ENCODE data around the gene HPF1. TPM values are rescaled to one million over a fixed set of nuclear protein-coding genes. Genes with fewer than 3 reads are reported as not detected.

HPF1 gene
- polyA plus RNA-seq, 1 of the 3 experiments (the other 2 are of a cell fraction): 23.5 TPM

DNA sequence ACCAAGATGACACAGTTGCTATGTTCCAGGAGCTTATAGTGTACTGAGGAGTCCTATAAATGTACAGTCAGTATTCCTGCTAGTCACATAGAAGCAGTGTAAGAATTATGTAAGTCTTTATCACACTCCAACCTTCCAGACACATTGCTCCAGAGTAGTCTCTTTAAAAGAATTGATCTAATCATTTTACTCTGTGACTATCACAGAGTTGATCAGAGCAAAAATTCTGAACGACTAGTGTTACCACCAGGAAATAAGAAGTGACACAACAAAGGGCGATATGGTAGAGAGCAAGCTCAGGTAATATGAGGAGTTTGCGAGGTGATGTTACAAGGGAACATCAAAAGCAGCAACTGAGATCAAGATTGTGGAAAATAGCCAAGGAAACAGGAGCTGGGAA, 9.0 kb upstream of the HPF1 start:
- DNase-seq: no peak
- WGBS (ENCODE audit: low lambda C conversion rate): 66% methylated on average over 3 of the region's 3 CpGs

GRCh38 chr4:169765835-169766234, 8.1 kb upstream of the HPF1 start:
- Histone ChIP-seq H3K27ac (ENCODE audit: low read depth in 2 of 2, low read length in 1 of 2) (peak overlapping the region; percentile 59 to 89; a peak in 3 of 4 replicates), H3K9me3 (no peaks in the 10 kb centered on the region), H3K27me3 (ENCODE audit: insufficient read depth) (no peaks in the 10 kb centered on the region), H3K79me2 (ENCODE audit: insufficient read depth) (no peaks in the 10 kb centered on the region), H3K4me3 (ENCODE audit: low read depth in 2 of 2, low read length in 1 of 2) (no peak overlapping the region), H2AFZ (ENCODE audit: low read depth) (no peak overlapping the region), H3K4me1 (ENCODE audit: control insufficient read depth in 1 of 2, insufficient read depth in 2 of 2, low read depth in 1 of 2, low read length in 1 of 2) (peaks cover 0 to 11% of the 10 kb centered on the region in 2 experiments; a peak in 2 of 4 replicates), H4K20me1 (ENCODE audit: insufficient read depth) (no peaks in the 10 kb centered on the region), H3K9ac (no peak overlapping the region), H3K36me3 (replicated peaks in 1 of 2; ENCODE audit: control insufficient read depth in 1 of 2, insufficient read depth in 2 of 2, low read length in 1 of 2) (no peaks in the 10 kb centered on the region), H3K9me2 (no peaks in the 10 kb centered on the region), H3K4me2 (no peak overlapping the region), H3F3A (replicated peaks; ENCODE audit: insufficient read depth) (peaks cover 5% of the 10 kb centered on the region)
- peak; percentile 65 for DNase-seq
- POLR2A ChIA-PET: no interaction called here
- 17% methylated on average over 2 of the region's 2 CpGs for WGBS (ENCODE audit: low lambda C conversion rate)
- CTCF ChIA-PET: interaction anchor here (0.7 to 2.1 kb wide), 5 partner anchors 26 to 316 kb away, joined by 3 to 12 read pairs (median 4); no protein-coding TSS in a partner anchor
- peak; percentile 59 for TF ChIP-seq GATA2 (CRISPR knock-in tag; IDR thresholded peaks at IDR 0.05)
- TF ChIP-seq CTCF (IDR thresholded peaks at IDR 0.05): no peak
- no peak for TF ChIP-seq EZH2phosphoT487 (IDR thresholded peaks at IDR 0.05; ENCODE audit: borderline replicate concordance, low read depth)
- TF ChIP-seq, protein P1, sequence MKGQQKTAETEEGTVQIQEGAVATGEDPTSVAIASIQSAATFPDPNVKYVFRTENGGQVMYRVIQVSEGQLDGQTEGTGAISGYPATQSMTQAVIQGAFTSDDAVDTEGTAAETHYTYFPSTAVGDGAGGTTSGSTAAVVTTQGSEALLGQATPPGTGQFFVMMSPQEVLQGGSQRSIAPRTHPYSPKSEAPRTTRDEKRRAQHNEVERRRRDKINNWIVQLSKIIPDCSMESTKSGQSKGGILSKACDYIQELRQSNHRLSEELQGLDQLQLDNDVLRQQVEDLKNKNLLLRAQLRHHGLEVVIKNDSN (IDR thresholded peaks at IDR 0.05; ENCODE audit: borderline replicate concordance, low read depth): no peak
- no peak for TF ChIP-seq SMC3 (IDR thresholded peaks at IDR 0.05; ENCODE audit: low read depth, low read length)
- peak; percentile 77; the same call in 1 of the 2 replicates for TF ChIP-seq POLR2AphosphoS5 (IDR thresholded peaks at IDR 0.05; ENCODE audit: low read depth, low read length)
- peak; percentile 37; the same call in 1 of the 2 replicates for TF ChIP-seq RCOR1 (IDR thresholded peaks at IDR 0.05; ENCODE audit: low read length)
- TF ChIP-seq CHD2 (IDR thresholded peaks at IDR 0.05; ENCODE audit: low read length, partially characterized antibody): peak; percentile 44
- peak; percentile 32; the same call in 1 of the 2 replicates for TF ChIP-seq JUND (IDR thresholded peaks at IDR 0.05)
- TF ChIP-seq YY1 (IDR thresholded peaks at IDR 0.05; ENCODE audit: low read depth): no peak
- no peak for TF ChIP-seq RFX5 (IDR thresholded peaks at IDR 0.05; ENCODE audit: low read length)
- TF ChIP-seq MEF2A (IDR thresholded peaks at IDR 0.05; ENCODE audit: borderline replicate concordance, low read depth): no peak
- no peak for TF ChIP-seq FOSL2 (IDR thresholded peaks at IDR 0.05; ENCODE audit: borderline replicate concordance, low read depth)
- TF ChIP-seq, protein P2, sequence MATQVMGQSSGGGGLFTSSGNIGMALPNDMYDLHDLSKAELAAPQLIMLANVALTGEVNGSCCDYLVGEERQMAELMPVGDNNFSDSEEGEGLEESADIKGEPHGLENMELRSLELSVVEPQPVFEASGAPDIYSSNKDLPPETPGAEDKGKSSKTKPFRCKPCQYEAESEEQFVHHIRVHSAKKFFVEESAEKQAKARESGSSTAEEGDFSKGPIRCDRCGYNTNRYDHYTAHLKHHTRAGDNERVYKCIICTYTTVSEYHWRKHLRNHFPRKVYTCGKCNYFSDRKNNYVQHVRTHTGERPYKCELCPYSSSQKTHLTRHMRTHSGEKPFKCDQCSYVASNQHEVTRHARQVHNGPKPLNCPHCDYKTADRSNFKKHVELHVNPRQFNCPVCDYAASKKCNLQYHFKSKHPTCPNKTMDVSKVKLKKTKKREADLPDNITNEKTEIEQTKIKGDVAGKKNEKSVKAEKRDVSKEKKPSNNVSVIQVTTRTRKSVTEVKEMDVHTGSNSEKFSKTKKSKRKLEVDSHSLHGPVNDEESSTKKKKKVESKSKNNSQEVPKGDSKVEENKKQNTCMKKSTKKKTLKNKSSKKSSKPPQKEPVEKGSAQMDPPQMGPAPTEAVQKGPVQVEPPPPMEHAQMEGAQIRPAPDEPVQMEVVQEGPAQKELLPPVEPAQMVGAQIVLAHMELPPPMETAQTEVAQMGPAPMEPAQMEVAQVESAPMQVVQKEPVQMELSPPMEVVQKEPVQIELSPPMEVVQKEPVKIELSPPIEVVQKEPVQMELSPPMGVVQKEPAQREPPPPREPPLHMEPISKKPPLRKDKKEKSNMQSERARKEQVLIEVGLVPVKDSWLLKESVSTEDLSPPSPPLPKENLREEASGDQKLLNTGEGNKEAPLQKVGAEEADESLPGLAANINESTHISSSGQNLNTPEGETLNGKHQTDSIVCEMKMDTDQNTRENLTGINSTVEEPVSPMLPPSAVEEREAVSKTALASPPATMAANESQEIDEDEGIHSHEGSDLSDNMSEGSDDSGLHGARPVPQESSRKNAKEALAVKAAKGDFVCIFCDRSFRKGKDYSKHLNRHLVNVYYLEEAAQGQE (IDR thresholded peaks at IDR 0.05; ENCODE audit: low read depth, low read length): no peak

More for the DNA sequence above, 9.0 kb upstream of the HPF1 start:
- Histone ChIP-seq H4K20me1 (ENCODE audit: insufficient read depth) (no peaks in the 10 kb centered on the region), H3K4me3 (ENCODE audit: low read depth in 2 of 2, low read length in 1 of 2) (no peak overlapping the region), H3K36me3 (replicated peaks in 1 of 2; ENCODE audit: control insufficient read depth in 1 of 2, insufficient read depth in 2 of 2, low read length in 1 of 2) (no peaks in the 10 kb centered on the region), H3K4me1 (ENCODE audit: control insufficient read depth in 1 of 2, insufficient read depth in 2 of 2, low read depth in 1 of 2, low read length in 1 of 2) (peaks cover 0 to 11% of the 10 kb centered on the region in 2 experiments; a peak in 2 of 4 replicates), H3K4me2 (no peak overlapping the region), H2AFZ (ENCODE audit: low read depth) (no peak overlapping the region), H3K79me2 (ENCODE audit: insufficient read depth) (no peaks in the 10 kb centered on the region), H3K27ac (ENCODE audit: low read depth in 2 of 2, low read length in 1 of 2) (peak overlapping the region in 1 of 2 experiments; percentile 89; a peak in 2 of 4 replicates), H3K9me3 (no peaks in the 10 kb centered on the region), H3K9ac (no peak overlapping the region), H3K27me3 (ENCODE audit: insufficient read depth) (no peaks in the 10 kb centered on the region), H3K9me2 (no peaks in the 10 kb centered on the region), H3F3A (replicated peaks; ENCODE audit: insufficient read depth) (peaks cover 5% of the 10 kb centered on the region)
- TF ChIP-seq CTCF (IDR thresholded peaks at IDR 0.05): no peak
- TF ChIP-seq FOXJ3 (CRISPR knock-in tag; IDR thresholded peaks at IDR 0.05): no peak
- TF ChIP-seq RXRA (IDR thresholded peaks at IDR 0.05; ENCODE audit: borderline replicate concordance, low read depth): no peak
- no peak for TF ChIP-seq POLR2AphosphoS5 (IDR thresholded peaks at IDR 0.05; ENCODE audit: low read depth, low read length)
- POLR2A ChIA-PET: no interaction called here
- CTCF ChIA-PET: interaction anchor here (0.6 to 2.1 kb wide), 3 partner anchors 25 to 221 kb away, joined by 3 to 12 read pairs (median 4); no protein-coding TSS in a partner anchor

All from SK-N-SH (cell line).